Activated naive CD8-positive, alpha-beta T cell treated with anti-CD3 and anti-CD28 coated beads, Interleukin-2, amount 50 U/mL, for 24 hours (primary cell): ENCODE data around the gene GASK1A.

Experiments used
- ATAC-seq: fragments of 150-1000 bp; cut with Tn5 transposase; one replicate; pipeline ENCODE4 v1.10.0; 2021
- DNase-seq: peaks from one replicate; pipeline ENCODE4 v3.0.0; 2021
- H3K27ac Mint-ChIP-seq: one replicate; pipeline ENCODE4 v1.8.0; 2021; ENCODE audit warnings: mild to moderate bottlenecking, mixed read lengths
- H3K27me3 Mint-ChIP-seq: one replicate; pipeline ENCODE4 v1.8.0; 2021; ENCODE audit warnings: mixed read lengths
- H3K36me3 Mint-ChIP-seq: one replicate; pipeline ENCODE4 v1.8.0; 2021; ENCODE audit warnings: low read depth, mixed read lengths
- H3K4me1 Mint-ChIP-seq: one replicate; pipeline ENCODE4 v1.8.0; 2021; ENCODE audit warnings: mixed read lengths
- H3K4me3 Mint-ChIP-seq: one replicate; pipeline ENCODE4 v1.8.0; 2021; ENCODE audit warnings: mild to moderate bottlenecking, moderate library complexity, mixed read lengths
- H3K9me3 Mint-ChIP-seq: one replicate; pipeline ENCODE4 v1.8.0; 2021; ENCODE audit warnings: mixed read lengths

GASK1A gene

GRCh38 chr3:43081796-43082195 is 102.7 kb downstream of the GASK1A start:
- Mint-ChIP-seq H3K4me1 (peaks cover 3% of the 10 kb centered on the region), H3K9me3 (peaks cover 25% of the 10 kb centered on the region), H3K27me3 (no peaks in the 10 kb centered on the region), H3K4me3 (no peak overlapping the region), H3K36me3 (peaks cover 61% of the 10 kb centered on the region), H3K27ac (no peak overlapping the region)
- DNase-seq (no peak), ATAC-seq (no peak)

- peaks cover 25% of the 10 kb centered on the region for H3K9me3 Mint-ChIP-seq
These were observed 103.3 kb downstream of the GASK1A start for GRCh38 chr3:43082457-43082856.

GRCh38 chr3:43086460-43087165 is 107.5 kb downstream of the GASK1A start:
- no peaks in the 10 kb centered on the region for H3K27me3 Mint-ChIP-seq
- no peak overlapping the region for H3K4me3 Mint-ChIP-seq
- H3K27ac Mint-ChIP-seq = no peak overlapping the region
- ATAC-seq (peak; percentile 7), DNase-seq (no peak)
- H3K36me3 Mint-ChIP-seq = peaks cover 33% of the 10 kb centered on the region
- H3K4me1 Mint-ChIP-seq = peaks cover 5% of the 10 kb centered on the region
- H3K9me3 Mint-ChIP-seq = peaks cover 25% of the 10 kb centered on the region

More at GRCh38 chr3:43082457-43082856, 103.3 kb downstream of the GASK1A start:
- no peaks in the 10 kb centered on the region for H3K27me3 Mint-ChIP-seq
- peaks cover 5% of the 10 kb centered on the region for H3K4me1 Mint-ChIP-seq
- peaks cover 61% of the 10 kb centered on the region for H3K36me3 Mint-ChIP-seq
- H3K4me3 Mint-ChIP-seq = no peak overlapping the region
- ATAC-seq (no peak), DNase-seq (no peak)
- no peak overlapping the region for H3K27ac Mint-ChIP-seq

- Mint-ChIP-seq H3K4me1 (peaks cover 5% of the 10 kb centered on the region), H3K27me3 (no peaks in the 10 kb centered on the region), H3K36me3 (peaks cover 29% of the 10 kb centered on the region), H3K9me3 (peaks cover 22% of the 10 kb centered on the region), H3K27ac (no peak overlapping the region), H3K4me3 (no peak overlapping the region)
- no peak for DNase-seq
- ATAC-seq = no peak
These were observed 108.2 kb downstream of the GASK1A start for GRCh38 chr3:43087249-43087776.

- Mint-ChIP-seq H3K4me1 (peaks cover 5% of the 10 kb centered on the region), H3K36me3 (peaks cover 12% of the 10 kb centered on the region), H3K27ac (no peak overlapping the region), H3K27me3 (no peaks in the 10 kb centered on the region), H3K4me3 (no peak overlapping the region), H3K9me3 (peaks cover 5% of the 10 kb centered on the region)
- DNase-seq (no peak), ATAC-seq (no peak)
These were observed 110.0 kb downstream of the GASK1A start for GRCh38 chr3:43089081-43089480.

- Mint-ChIP-seq H3K27me3 (no peaks in the 10 kb centered on the region), H3K36me3 (peaks cover 5% of the 10 kb centered on the region), H3K4me1 (peaks cover 5% of the 10 kb centered on the region), H3K27ac (no peak overlapping the region), H3K4me3 (no peak overlapping the region), H3K9me3 (no peaks in the 10 kb centered on the region)
- DNase-seq (no peak), ATAC-seq (no peak)
These were observed 111.1 kb downstream of the GASK1A start for GRCh38 chr3:43090238-43090637.

GRCh38 chr3:43091481-43091880 is 112.4 kb downstream of the GASK1A start:
- Mint-ChIP-seq H3K27me3 (no peaks in the 10 kb centered on the region), H3K27ac (no peak overlapping the region), H3K4me1 (peaks cover 5% of the 10 kb centered on the region), H3K36me3 (no peaks in the 10 kb centered on the region), H3K4me3 (no peak overlapping the region), H3K9me3 (no peaks in the 10 kb centered on the region)
- ATAC-seq (no peak), DNase-seq (no peak)

GRCh38 chr3:43093006-43093405 is 113.9 kb downstream of the GASK1A start:
- no peak for DNase-seq
- Mint-ChIP-seq H3K36me3 (no peaks in the 10 kb centered on the region), H3K27ac (no peak overlapping the region), H3K27me3 (no peaks in the 10 kb centered on the region), H3K4me1 (no peaks in the 10 kb centered on the region), H3K9me3 (no peaks in the 10 kb centered on the region), H3K4me3 (no peak overlapping the region)
- ATAC-seq = no peak

- Mint-ChIP-seq H3K27ac (no peak overlapping the region), H3K27me3 (no peaks in the 10 kb centered on the region), H3K9me3 (no peaks in the 10 kb centered on the region), H3K4me1 (no peaks in the 10 kb centered on the region), H3K36me3 (no peaks in the 10 kb centered on the region), H3K4me3 (no peak overlapping the region)
- DNase-seq (no peak), ATAC-seq (no peak)
These were observed 114.9 kb downstream of the GASK1A start for GRCh38 chr3:43093974-43094373.

- Mint-ChIP-seq H3K27me3 (no peaks in the 10 kb centered on the region), H3K9me3 (no peaks in the 10 kb centered on the region), H3K27ac (no peak overlapping the region), H3K4me1 (no peaks in the 10 kb centered on the region), H3K4me3 (no peak overlapping the region), H3K36me3 (no peaks in the 10 kb centered on the region)
- no peak for DNase-seq
- no peak for ATAC-seq
These were observed 115.3 kb downstream of the GASK1A start for GRCh38 chr3:43094381-43094780.

GRCh38 chr3:43094851-43095250 is 115.7 kb downstream of the GASK1A start:
- Mint-ChIP-seq H3K36me3 (no peaks in the 10 kb centered on the region), H3K27ac (no peak overlapping the region), H3K4me1 (no peaks in the 10 kb centered on the region), H3K9me3 (no peaks in the 10 kb centered on the region), H3K27me3 (no peaks in the 10 kb centered on the region), H3K4me3 (no peak overlapping the region)
- DNase-seq = no peak
- ATAC-seq = no peak

- ATAC-seq (no peak), DNase-seq (no peak)
- Mint-ChIP-seq H3K4me1 (no peaks in the 10 kb centered on the region), H3K27me3 (no peaks in the 10 kb centered on the region), H3K27ac (no peak overlapping the region), H3K36me3 (no peaks in the 10 kb centered on the region), H3K9me3 (no peaks in the 10 kb centered on the region), H3K4me3 (no peak overlapping the region)
These were observed 116.3 kb downstream of the GASK1A start for GRCh38 chr3:43095370-43095769.

GRCh38 chr3:43096761-43097160 is 117.7 kb downstream of the GASK1A start:
- no peaks in the 10 kb centered on the region for H3K27me3 Mint-ChIP-seq
- H3K4me3 Mint-ChIP-seq = no peak overlapping the region
- no peaks in the 10 kb centered on the region for H3K36me3 Mint-ChIP-seq
- H3K27ac Mint-ChIP-seq = no peak overlapping the region
- DNase-seq = no peak
- no peaks in the 10 kb centered on the region for H3K4me1 Mint-ChIP-seq
- no peaks in the 10 kb centered on the region for H3K9me3 Mint-ChIP-seq
- no peak for ATAC-seq

GRCh38 chr3:43097400-43098080 is 118.4 kb downstream of the GASK1A start:
- H3K9me3 Mint-ChIP-seq = no peaks in the 10 kb centered on the region
- no peak overlapping the region for H3K4me3 Mint-ChIP-seq
- H3K4me1 Mint-ChIP-seq = no peaks in the 10 kb centered on the region
- no peak overlapping the region for H3K27ac Mint-ChIP-seq
- DNase-seq = no peak
- H3K36me3 Mint-ChIP-seq = no peaks in the 10 kb centered on the region
- no peaks in the 10 kb centered on the region for H3K27me3 Mint-ChIP-seq
- ATAC-seq = no peak

GRCh38 chr3:43098761-43099160 is 119.7 kb downstream of the GASK1A start:
- H3K27ac Mint-ChIP-seq = no peak overlapping the region

More at GRCh38 chr3:43098761-43099160, 119.7 kb downstream of the GASK1A start:
- H3K4me3 Mint-ChIP-seq = no peak overlapping the region
- H3K9me3 Mint-ChIP-seq = no peaks in the 10 kb centered on the region
- no peaks in the 10 kb centered on the region for H3K36me3 Mint-ChIP-seq
- peaks cover 3% of the 10 kb centered on the region for H3K4me1 Mint-ChIP-seq
- ATAC-seq (no peak), DNase-seq (no peak)
- H3K27me3 Mint-ChIP-seq = no peaks in the 10 kb centered on the region
